HEK293 (cell line): ENCODE measurements around the gene USP21.

Experiments used
- CTCF ChIA-PET: fragments of 350-600 bp; formaldehyde crosslinking; extraction: SDS; loops from one replicate; lab custom pipeline; 2021; ENCODE audit warnings: antibody characterized with exemption; lab: Yijun Ruan, JAX
- POLR2A ChIA-PET: fragments of 300-600 bp; formaldehyde crosslinking; extraction: SDS; loops from one replicate; lab custom pipeline; 2020; ENCODE audit warnings: antibody characterized with exemption, inconsistent platforms; lab: Yijun Ruan, JAX
- H3K27ac ChIP-seq: fragments of 200-500 bp; sonication (Bioruptor generic); 2 replicates; pipeline ENCODE4 v1.5.1; 2014; ENCODE audit warnings: low read depth, low read length, control low read depth, inconsistent platforms; ENCODE audit errors: extremely low read depth
- H3K36me3 ChIP-seq, 2 experiments: fragments of 200-500 bp in 1 of 2; sonication (Bioruptor generic) in 1 of 2; 1 replicate in 1 of 2; 2 replicates in 1 of 2; pipeline ENCODE4 v1.5.1; 2014 to 2017; ENCODE audit warnings: inconsistent platforms in 2 of 2, low read length in 2 of 2; ENCODE audit not compliant: control insufficient read depth in 2 of 2, insufficient read depth in 1 of 2
- H3K4me1 ChIP-seq: fragments of 200-500 bp; sonication (Bioruptor generic); 2 replicates; pipeline ENCODE4 v1.5.1; 2014; ENCODE audit warnings: mild to moderate bottlenecking, low read length, inconsistent platforms; ENCODE audit not compliant: control insufficient read depth, insufficient read depth
- H3K4me3 ChIP-seq: 2 replicates; pipeline ENCODE4 v1.5.1; 2011; ENCODE audit warnings: low read depth, mild to moderate bottlenecking, control low read depth, low read length, moderate library complexity
- H3K9me3 ChIP-seq: fragments of 200-500 bp; sonication (Bioruptor generic); 2 replicates; pipeline ENCODE4 v1.5.1; 2014; ENCODE audit warnings: low read depth, low read length, inconsistent platforms; ENCODE audit not compliant: control insufficient read depth, insufficient read depth
- ATF2 ChIP-seq: fragments of 450-650 bp; formaldehyde crosslinking; IDR thresholded peaks from 2 replicates; pipeline ENCODE4 v1.5.1; 2016; ENCODE audit warnings: missing biosample characterization, missing genetic modification characterization, low read depth
- CTCF ChIP-seq: fragments of 450-650 bp; formaldehyde crosslinking; IDR thresholded peaks from 2 replicates; pipeline ENCODE4 v1.5.1; 2016; ENCODE audit warnings: missing biosample characterization, missing genetic modification characterization
- EGR2 ChIP-seq: fragments of 450-650 bp; formaldehyde crosslinking; IDR thresholded peaks from 2 replicates; pipeline ENCODE4 v1.5.1; 2016; ENCODE audit warnings: low read depth, missing biosample characterization, missing genetic modification characterization
- PATZ1 ChIP-seq: fragments of 450-650 bp; formaldehyde crosslinking; IDR thresholded peaks from 2 replicates; pipeline ENCODE4 v1.5.1; 2016; ENCODE audit warnings: missing biosample characterization, missing genetic modification characterization
- PRDM10 ChIP-seq: fragments of 450-650 bp; formaldehyde crosslinking; IDR thresholded peaks from 2 replicates; pipeline ENCODE4 v1.5.1; 2016; ENCODE audit warnings: missing biosample characterization, missing genetic modification characterization
- RBAK ChIP-seq: fragments of 450-650 bp; formaldehyde crosslinking; IDR thresholded peaks from 2 replicates; pipeline ENCODE4 v1.5.1; 2016; ENCODE audit warnings: missing biosample characterization, missing genetic modification characterization
- SP2 ChIP-seq: fragments of 450-650 bp; formaldehyde crosslinking; IDR thresholded peaks from 2 replicates; pipeline ENCODE4 v1.5.1; 2016; ENCODE audit warnings: missing biosample characterization, missing genetic modification characterization
- TRIM28 ChIP-seq: IDR thresholded peaks from 2 replicates; pipeline ENCODE4 v1.6.1; 2011; ENCODE audit warnings: low read length, control low read depth, borderline replicate concordance
- ZBTB21 ChIP-seq: fragments of 450-650 bp; formaldehyde crosslinking; IDR thresholded peaks from 2 replicates; pipeline ENCODE4 v1.5.1; 2017; ENCODE audit warnings: missing biosample characterization, missing genetic modification characterization
- ZFP3 ChIP-seq: fragments of 450-650 bp; formaldehyde crosslinking; IDR thresholded peaks from 2 replicates; pipeline ENCODE4 v1.5.1; 2016; ENCODE audit warnings: low read depth, missing biosample characterization, missing genetic modification characterization
- ZFP69B ChIP-seq: fragments of 450-650 bp; formaldehyde crosslinking; IDR thresholded peaks from 2 replicates; pipeline ENCODE4 v1.5.1; 2016; ENCODE audit warnings: missing biosample characterization, missing genetic modification characterization
- ZNF2 ChIP-seq: fragments of 450-650 bp; formaldehyde crosslinking; IDR thresholded peaks from 2 replicates; pipeline ENCODE4 v1.5.1; 2016; ENCODE audit warnings: missing biosample characterization, missing genetic modification characterization
- ZNF248 ChIP-seq: fragments of 450-650 bp; formaldehyde crosslinking; IDR thresholded peaks from 2 replicates; pipeline ENCODE4 v1.5.1; 2017; ENCODE audit warnings: missing biosample characterization, missing genetic modification characterization
- ZNF311 ChIP-seq: fragments of 450-650 bp; formaldehyde crosslinking; IDR thresholded peaks from 2 replicates; pipeline ENCODE4 v1.5.1; 2017; ENCODE audit warnings: missing biosample characterization, missing genetic modification characterization, borderline replicate concordance
- ZNF391 ChIP-seq: fragments of 450-650 bp; formaldehyde crosslinking; IDR thresholded peaks from 2 replicates; pipeline ENCODE4 v1.5.1; 2016; ENCODE audit warnings: low read depth, missing biosample characterization, missing genetic modification characterization, borderline replicate concordance
- ZNF433 ChIP-seq: fragments of 450-650 bp; formaldehyde crosslinking; IDR thresholded peaks from 2 replicates; pipeline ENCODE4 v1.5.1; 2016; ENCODE audit warnings: missing biosample characterization, missing genetic modification characterization, low read depth
- ZNF510 ChIP-seq: fragments of 450-650 bp; formaldehyde crosslinking; IDR thresholded peaks from 2 replicates; pipeline ENCODE4 v1.5.1; 2018; ENCODE audit warnings: mild to moderate bottlenecking, missing genetic modification characterization, missing biosample characterization; ENCODE audit not compliant: insufficient replicate concordance
- ZNF521 ChIP-seq: fragments of 450-650 bp; formaldehyde crosslinking; IDR thresholded peaks from 2 replicates; pipeline ENCODE4 v1.5.1; 2017; ENCODE audit warnings: missing biosample characterization, mild to moderate bottlenecking, missing genetic modification characterization
- ZNF548 ChIP-seq: fragments of 450-650 bp; formaldehyde crosslinking; IDR thresholded peaks from 2 replicates; pipeline ENCODE4 v1.5.1; 2016; ENCODE audit warnings: missing biosample characterization, missing genetic modification characterization
- ZNF600 ChIP-seq: fragments of 450-650 bp; formaldehyde crosslinking; IDR thresholded peaks from 2 replicates; pipeline ENCODE4 v1.5.1; 2016; ENCODE audit warnings: missing biosample characterization, missing genetic modification characterization
- ZNF610 ChIP-seq: fragments of 450-650 bp; formaldehyde crosslinking; IDR thresholded peaks from 2 replicates; pipeline ENCODE4 v1.5.1; 2016; ENCODE audit warnings: missing biosample characterization, missing genetic modification characterization, borderline replicate concordance
- ZNF654 ChIP-seq: fragments of 450-650 bp; formaldehyde crosslinking; IDR thresholded peaks from 2 replicates; pipeline ENCODE4 v1.5.1; 2016; ENCODE audit warnings: low read depth, missing biosample characterization, missing genetic modification characterization
- ZNF677 ChIP-seq: fragments of 450-650 bp; IDR thresholded peaks from 2 replicates; pipeline ENCODE4 v1.5.0; 2018; ENCODE audit warnings: missing biosample characterization, mild to moderate bottlenecking, missing genetic modification characterization, moderate library complexity
- ZNF707 ChIP-seq: fragments of 450-650 bp; formaldehyde crosslinking; IDR thresholded peaks from 2 replicates; pipeline ENCODE4 v1.5.1; 2016; ENCODE audit warnings: missing biosample characterization, missing genetic modification characterization
- ZNF747 ChIP-seq: fragments of 450-650 bp; formaldehyde crosslinking; IDR thresholded peaks from 2 replicates; pipeline ENCODE4 v1.5.1; 2016; ENCODE audit warnings: missing biosample characterization, missing genetic modification characterization
- ZNF792 ChIP-seq: fragments of 450-650 bp; formaldehyde crosslinking; IDR thresholded peaks from 2 replicates; pipeline ENCODE4 v1.5.1; 2016; ENCODE audit warnings: missing biosample characterization, missing genetic modification characterization
- ZSCAN30 ChIP-seq: fragments of 450-650 bp; IDR thresholded peaks from 2 replicates; pipeline ENCODE4 v1.5.1; 2018; ENCODE audit warnings: missing biosample characterization, mild to moderate bottlenecking, missing genetic modification characterization, moderate library complexity

Gene USP21

GRCh38 chr1:161209790-161210409, 50.6 kb downstream of the USP21 start:
- CTCF ChIA-PET: interaction anchor here (0.6 to 6.8 kb wide), 16 partner anchors 7 to 987 kb away, joined by 3 to 82 read pairs (median 6); partner anchors contain the start of genes APOA2 and TOMM40L
- Histone ChIP-seq H3K36me3 (peaks cover 48 to 90% of the 10 kb centered on the region in 2 experiments), H3K27ac (no peak overlapping the region), H3K4me3 (no peak overlapping the region), H3K9me3 (no peaks in the 10 kb centered on the region), H3K4me1 (no peaks in the 10 kb centered on the region)
- POLR2A ChIA-PET: no interaction called here
- no peak for TF ChIP-seq ZFP69B (tag by site-specific recombination)
- TF ChIP-seq EGR2 (tag by site-specific recombination): no peak
- no peak for TF ChIP-seq ZNF510 (tag by site-specific recombination)
- no peak for TF ChIP-seq ZNF391 (tag by site-specific recombination)
- peak; percentile 84 for TF ChIP-seq ZNF654 (tag by site-specific recombination)
- no peak for TF ChIP-seq ATF2 (tag by site-specific recombination)
- no peak for TF ChIP-seq ZNF311 (tag by site-specific recombination)
- TF ChIP-seq ZNF2 (tag by site-specific recombination): peak; percentile 81
- TF ChIP-seq ZNF747 (tag by site-specific recombination): no peak
- TF ChIP-seq ZBTB21 (tag by site-specific recombination): no peak
- peak; percentile 83 for TF ChIP-seq CTCF (tag by site-specific recombination)
- TF ChIP-seq TRIM28: no peak
- TF ChIP-seq ZNF600: no peak
- no peak for TF ChIP-seq ZNF792
- no peak for TF ChIP-seq ZFP3 (tag by site-specific recombination)
- no peak for TF ChIP-seq ZNF548 (tag by site-specific recombination)
- TF ChIP-seq ZNF521 (tag by site-specific recombination): no peak
- no peak for TF ChIP-seq RBAK (tag by site-specific recombination)
- no peak for TF ChIP-seq SP2 (tag by site-specific recombination)
- no peak for TF ChIP-seq ZNF707
- no peak for TF ChIP-seq ZNF248 (tag by site-specific recombination)
- no peak for TF ChIP-seq ZNF610 (tag by site-specific recombination)
- peak; percentile 68; the same call in 1 of the 2 replicates for TF ChIP-seq ZSCAN30
- TF ChIP-seq PATZ1 (tag by site-specific recombination): peak; percentile 31; the same call in 1 of the 2 replicates
- TF ChIP-seq ZNF433: no peak
- 0 out of 2 replicates have a peak, but pooled peaks have one; percentile 12 for TF ChIP-seq PRDM10 (tag by site-specific recombination)
- TF ChIP-seq ZNF677: no peak
